HG03439 (cell line): Measurements from ENCODE around the gene IMPDH2.

Source experiments
- ATAC-seq: cut with Tn5 transposase; IDR thresholded peaks from one replicate; pipeline ENCODE4 v1.9.1; 2021; ENCODE audit warnings: mild to moderate bottlenecking, moderate library complexity; ENCODE audit not compliant: unreplicated experiment

Gene IMPDH2

DNA sequence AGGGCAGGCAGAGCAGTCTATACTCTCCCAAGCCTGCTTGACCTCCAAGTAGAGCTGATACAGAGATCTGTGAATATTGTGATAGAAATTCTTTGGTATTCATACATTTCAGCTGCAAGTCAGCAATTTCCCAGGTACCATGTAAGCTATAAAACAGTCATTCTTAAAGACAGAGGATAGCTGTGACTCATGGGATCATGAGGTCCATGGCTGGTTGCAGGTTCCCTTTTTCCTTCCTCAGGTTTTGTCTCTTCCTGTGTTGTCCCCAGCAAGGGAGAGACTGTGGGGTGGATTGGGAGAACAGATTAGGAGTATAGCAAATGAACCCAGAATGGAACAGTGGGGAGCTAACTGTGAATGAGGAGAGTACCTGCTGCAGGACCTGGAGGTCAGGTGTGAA, 44.5 kb downstream of the IMPDH2 start:
- no peak for ATAC-seq

DNA sequence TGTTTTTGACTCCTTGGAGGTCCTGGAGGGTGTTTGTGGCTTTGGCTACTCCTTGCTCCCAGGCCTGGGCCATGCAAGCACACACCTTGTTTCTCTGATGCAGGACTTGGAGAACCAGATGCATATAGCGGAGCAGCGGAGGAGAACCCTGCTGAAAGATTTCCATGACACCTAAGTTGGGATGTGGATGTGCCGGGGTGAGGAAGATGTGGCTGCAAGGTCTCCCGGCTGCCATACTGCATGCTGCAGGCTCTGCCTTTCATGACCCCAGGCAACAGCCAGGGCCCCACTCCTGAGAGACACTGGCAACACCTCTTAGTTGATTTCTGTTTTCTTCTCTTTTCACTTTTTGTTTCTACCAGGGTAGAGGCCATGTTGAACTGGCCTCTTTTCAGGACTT, 46.1 kb downstream of the IMPDH2 start:
- ATAC-seq: no peak

DNA sequence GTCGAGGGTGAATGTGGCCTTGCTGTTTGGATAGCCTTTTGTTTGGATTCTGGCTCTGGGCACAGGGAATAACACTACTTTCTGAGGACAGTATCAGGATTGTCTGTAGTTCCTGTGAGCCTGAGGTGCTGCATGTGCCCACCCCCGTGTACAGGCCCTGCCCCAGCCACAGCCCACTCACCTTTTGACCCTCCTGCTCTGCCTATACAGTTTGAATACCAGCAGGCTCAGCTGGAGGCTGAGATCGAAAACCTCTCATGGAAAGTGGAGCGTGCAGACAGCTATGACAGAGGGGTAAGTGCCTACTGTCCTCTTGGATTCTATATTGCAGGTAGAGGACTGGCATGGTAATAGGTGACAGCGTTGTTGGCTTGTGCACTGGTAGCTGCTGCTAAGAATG, 46.5 kb downstream of the IMPDH2 start:
- ATAC-seq: no peak

DNA sequence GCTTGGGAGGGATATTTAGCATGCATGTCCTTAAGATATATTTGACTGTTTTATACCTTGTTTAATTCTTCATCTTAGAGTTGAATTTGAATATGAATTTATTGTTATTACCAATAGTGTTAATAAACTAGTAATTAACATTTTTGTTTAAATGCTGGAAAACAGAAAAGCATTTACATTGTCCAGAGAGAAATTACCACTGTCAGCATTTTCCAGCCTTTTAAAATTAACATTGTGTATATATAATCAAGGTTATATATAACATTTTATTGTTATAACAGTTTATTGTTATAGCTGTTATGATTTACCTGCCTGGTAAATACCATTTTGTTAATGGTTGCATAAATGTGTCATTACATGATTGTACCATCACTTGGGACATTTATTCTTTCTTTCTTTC, 47.2 kb downstream of the IMPDH2 start:
- ATAC-seq: no peak

DNA sequence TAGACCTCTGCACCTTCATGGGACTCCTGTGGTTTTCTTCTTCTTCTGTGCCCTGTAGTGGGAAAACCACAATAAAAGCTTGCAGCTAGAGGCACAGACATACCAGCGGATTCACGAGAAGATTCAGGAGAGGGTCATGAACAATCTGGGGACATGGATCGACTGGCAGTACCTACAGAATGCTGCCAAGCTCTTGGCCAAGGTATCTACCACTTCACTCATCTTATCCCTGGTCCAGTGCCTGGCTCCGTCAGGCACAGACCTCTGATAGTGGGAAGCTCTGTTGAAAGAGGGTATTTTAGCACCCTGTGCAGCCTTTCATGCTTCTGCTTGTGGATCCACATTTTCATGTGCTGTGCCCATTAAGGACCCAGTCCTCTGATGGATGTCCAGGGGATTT, 48.9 kb downstream of the IMPDH2 start:
- no peak for ATAC-seq

DNA sequence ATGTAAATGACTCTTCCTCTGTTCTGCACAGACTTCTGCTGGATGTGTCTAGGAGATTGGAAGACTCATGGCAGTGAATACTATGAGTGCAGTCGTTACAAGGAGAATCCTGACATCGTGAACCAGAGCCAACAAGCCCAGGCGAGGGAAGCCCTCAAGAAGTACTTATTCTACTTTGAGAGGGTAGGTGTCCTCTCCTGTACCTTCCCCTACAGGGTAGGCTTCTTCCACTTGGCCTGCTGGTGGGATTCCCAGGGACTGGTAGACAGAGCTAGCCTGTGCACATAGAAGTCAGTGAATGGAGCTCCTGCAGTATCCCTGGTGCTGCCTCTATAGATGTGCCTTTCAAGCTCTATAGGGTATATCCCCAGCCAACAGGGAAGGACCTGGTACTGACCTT, 49.7 kb downstream of the IMPDH2 start:
- no peak for ATAC-seq
